Astrocyte (in vitro differentiated cells and primary cell): Measurements from ENCODE around the gene PAPSS2.

ENCODE experiments used
- CTCF ChIP-seq: IDR thresholded peaks from 2 replicates; pipeline ENCODE4 v1.5.1; 2011; ENCODE audit warnings: low read depth, mild to moderate bottlenecking, inconsistent platforms, low read length, moderate library complexity; ENCODE audit not compliant: insufficient read depth
- EZH2 ChIP-seq: IDR thresholded peaks from 2 replicates; pipeline ENCODE4 v1.6.1; 2012; ENCODE audit warnings: mild to moderate bottlenecking, low read length, inconsistent platforms; ENCODE audit not compliant: insufficient read depth

- TF ChIP-seq CTCF = no peak
- no peak for TF ChIP-seq EZH2
Observed at GRCh38 chr10:87671139-87671815, 11.6 kb downstream of the PAPSS2 start.
